ENCODE measurements around the gene IPO11.

Gene IPO11

DNA sequence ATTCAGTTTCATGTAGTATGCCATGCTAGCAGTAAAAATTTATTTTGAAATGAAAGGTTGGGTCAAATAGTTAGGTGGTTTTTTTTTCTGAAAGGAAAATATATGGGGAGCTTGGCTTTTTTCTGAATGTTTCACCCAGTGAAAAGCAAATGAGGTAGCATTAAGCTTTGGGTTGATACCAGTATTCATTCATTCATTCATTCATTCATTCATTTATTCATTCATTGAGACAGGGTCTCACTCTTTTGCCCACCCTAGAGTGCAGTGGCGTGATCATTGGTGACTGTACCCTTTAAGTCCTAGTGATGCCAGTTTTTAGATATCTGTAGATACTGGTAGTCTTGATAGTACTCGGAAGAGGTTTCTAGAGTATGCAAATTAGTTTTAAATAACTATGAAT, 123.7 kb downstream of the IPO11 start:
- Histone ChIP-seq H3K36me3 (ENCODE audit: control insufficient read depth in 5 of 5, insufficient read depth in 5 of 5, low read length in 5 of 5) (peaks cover under 1 to 15% (median 10%) of the 10 kb centered on the region in 5 donors), H3K27me3 (ENCODE audit: control insufficient read depth in 5 of 5, insufficient read depth in 4 of 5, low read length in 5 of 5) (no peaks in the 10 kb centered on the region), H3K9me3 (ENCODE audit: control insufficient read depth in 5 of 5, low read length in 5 of 5) (no peaks in the 10 kb centered on the region), H3K4me3 (ENCODE audit: low read depth in 1 of 5, low read length in 5 of 5) (no peak overlapping the region), H3K27ac (ENCODE audit: low read depth, low read length) (no peak overlapping the region), H3K4me1 (ENCODE audit: control insufficient read depth in 5 of 5, insufficient read depth in 5 of 5, low read length in 5 of 5) (no peaks in the 10 kb centered on the region), H3K9ac (ENCODE audit: low read length in 5 of 5) (no peak overlapping the region)

DNA sequence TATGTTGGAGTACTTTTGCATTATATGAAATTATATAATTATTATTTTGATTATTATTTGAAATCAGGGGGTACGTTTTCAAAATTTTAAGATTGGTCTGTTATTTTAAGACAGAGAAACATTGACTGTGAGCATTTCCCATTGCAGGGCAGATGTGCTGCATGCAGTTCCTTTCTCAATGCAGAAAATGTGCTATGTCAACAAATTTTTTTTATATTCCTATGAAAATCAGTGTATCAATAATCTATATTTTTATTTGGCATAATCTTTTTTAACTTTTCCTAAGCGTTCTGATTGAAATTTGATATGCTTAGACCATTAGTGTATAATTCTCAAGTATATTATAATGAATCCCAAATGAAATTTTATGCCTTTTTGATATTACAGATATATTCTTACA, 124.2 kb downstream of the IPO11 start:
- Histone ChIP-seq H3K4me1 (ENCODE audit: control insufficient read depth in 5 of 5, insufficient read depth in 5 of 5, low read length in 5 of 5) (no peaks in the 10 kb centered on the region), H3K36me3 (ENCODE audit: control insufficient read depth in 5 of 5, insufficient read depth in 5 of 5, low read length in 5 of 5) (peaks cover 2 to 12% (median 10%) of the 10 kb centered on the region in 5 donors), H3K4me3 (ENCODE audit: low read depth in 1 of 5, low read length in 5 of 5) (no peak overlapping the region), H3K9me3 (ENCODE audit: control insufficient read depth in 5 of 5, low read length in 5 of 5) (no peaks in the 10 kb centered on the region), H3K9ac (ENCODE audit: low read length in 5 of 5) (no peak overlapping the region), H3K27me3 (ENCODE audit: control insufficient read depth in 5 of 5, insufficient read depth in 4 of 5, low read length in 5 of 5) (no peaks in the 10 kb centered on the region), H3K27ac (ENCODE audit: low read depth, low read length) (no peak overlapping the region)

DNA sequence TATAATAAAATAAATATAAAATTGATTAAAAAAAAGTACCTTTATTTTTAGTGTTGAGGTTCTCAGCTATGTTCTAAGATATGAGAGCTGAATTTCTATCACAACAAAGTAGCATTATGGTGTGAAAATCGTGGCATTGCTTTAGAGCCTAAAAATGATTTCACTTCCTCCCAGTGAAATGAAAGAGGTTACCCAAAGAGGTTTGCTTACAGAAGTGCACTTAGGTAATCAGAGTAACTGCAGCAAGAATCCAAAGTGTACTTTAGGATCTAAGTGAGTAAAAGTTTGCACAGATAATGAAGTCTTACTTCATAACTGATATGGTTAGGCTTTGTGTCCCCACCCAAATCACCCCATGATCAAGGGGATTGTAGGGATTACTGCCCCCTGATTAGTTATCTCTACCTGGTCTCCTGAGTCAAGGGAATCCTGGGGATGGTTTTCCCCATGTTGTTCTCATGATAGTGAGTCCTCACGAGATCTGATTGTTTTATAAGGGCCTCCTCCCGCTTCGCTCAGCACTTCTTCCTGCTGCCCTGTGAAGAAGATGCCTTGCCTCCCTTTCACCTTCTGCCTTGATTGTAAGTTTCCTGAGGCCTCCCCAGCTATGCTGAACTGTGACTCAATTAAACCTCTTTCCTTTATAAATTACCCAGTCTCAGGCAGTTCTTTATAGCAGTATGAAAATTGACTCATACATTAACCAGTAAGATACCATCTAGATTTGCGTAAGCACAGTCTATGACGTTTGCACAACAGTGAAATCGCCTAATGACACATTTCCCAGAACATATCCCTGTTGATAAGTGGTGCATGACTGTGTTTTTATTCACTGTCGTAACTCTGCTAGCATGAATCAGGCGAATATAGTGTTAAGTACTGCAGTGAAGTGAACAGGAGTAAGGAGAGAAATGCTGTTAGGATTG, 125.7 kb downstream of the IPO11 start:
- H3K27me3 ChIP-seq (ENCODE audit: control insufficient read depth in 5 of 5, insufficient read depth in 4 of 5, low read length in 5 of 5): no peaks in the 10 kb centered on the region
- no peaks in the 10 kb centered on the region for H3K4me1 ChIP-seq (ENCODE audit: control insufficient read depth in 5 of 5, insufficient read depth in 5 of 5, low read length in 5 of 5)
- no peak overlapping the region for H3K27ac ChIP-seq (ENCODE audit: low read depth, low read length)
- no peak overlapping the region for H3K9ac ChIP-seq (ENCODE audit: low read length in 5 of 5)
- no peak overlapping the region for H3K4me3 ChIP-seq (ENCODE audit: low read depth in 1 of 5, low read length in 5 of 5)
- H3K36me3 ChIP-seq (ENCODE audit: control insufficient read depth in 5 of 5, insufficient read depth in 5 of 5, low read length in 5 of 5): peaks cover 2 to 10% (median 5%) of the 10 kb centered on the region in 5 donors
- H3K9me3 ChIP-seq (ENCODE audit: control insufficient read depth in 5 of 5, low read length in 5 of 5): no peaks in the 10 kb centered on the region

DNA sequence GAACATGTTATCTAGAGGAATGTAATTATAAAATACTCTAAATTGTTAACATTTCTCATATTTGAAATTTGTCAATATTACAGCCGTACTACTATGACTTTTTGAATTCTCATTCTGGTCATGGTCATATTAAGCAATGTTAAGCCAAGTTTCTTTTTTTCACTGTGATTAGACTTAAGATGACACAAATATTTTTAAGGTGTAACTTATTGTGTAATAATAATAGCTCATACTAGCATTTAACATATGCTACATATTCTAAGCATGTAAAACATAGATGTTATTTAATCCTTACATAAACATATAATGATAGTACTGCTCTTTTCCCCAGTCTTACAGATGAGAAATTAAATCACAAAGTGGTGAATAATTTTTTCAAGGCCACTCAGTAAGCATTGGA, 130.2 kb downstream of the IPO11 start:
- H3K27me3 ChIP-seq (ENCODE audit: control insufficient read depth in 5 of 5, insufficient read depth in 4 of 5, low read length in 5 of 5): no peaks in the 10 kb centered on the region
- H3K36me3 ChIP-seq (ENCODE audit: control insufficient read depth in 5 of 5, insufficient read depth in 5 of 5, low read length in 5 of 5): peaks cover 2 to 10% (median 5%) of the 10 kb centered on the region in 5 donors
- H3K9ac ChIP-seq (ENCODE audit: low read length in 5 of 5): no peak overlapping the region
- no peak overlapping the region for H3K27ac ChIP-seq (ENCODE audit: low read depth, low read length)
- no peaks in the 10 kb centered on the region for H3K4me1 ChIP-seq (ENCODE audit: control insufficient read depth in 5 of 5, insufficient read depth in 5 of 5, low read length in 5 of 5)
- H3K4me3 ChIP-seq (ENCODE audit: low read depth in 1 of 5, low read length in 5 of 5): no peak overlapping the region
- no peaks in the 10 kb centered on the region for H3K9me3 ChIP-seq (ENCODE audit: control insufficient read depth in 5 of 5, low read length in 5 of 5)

DNA sequence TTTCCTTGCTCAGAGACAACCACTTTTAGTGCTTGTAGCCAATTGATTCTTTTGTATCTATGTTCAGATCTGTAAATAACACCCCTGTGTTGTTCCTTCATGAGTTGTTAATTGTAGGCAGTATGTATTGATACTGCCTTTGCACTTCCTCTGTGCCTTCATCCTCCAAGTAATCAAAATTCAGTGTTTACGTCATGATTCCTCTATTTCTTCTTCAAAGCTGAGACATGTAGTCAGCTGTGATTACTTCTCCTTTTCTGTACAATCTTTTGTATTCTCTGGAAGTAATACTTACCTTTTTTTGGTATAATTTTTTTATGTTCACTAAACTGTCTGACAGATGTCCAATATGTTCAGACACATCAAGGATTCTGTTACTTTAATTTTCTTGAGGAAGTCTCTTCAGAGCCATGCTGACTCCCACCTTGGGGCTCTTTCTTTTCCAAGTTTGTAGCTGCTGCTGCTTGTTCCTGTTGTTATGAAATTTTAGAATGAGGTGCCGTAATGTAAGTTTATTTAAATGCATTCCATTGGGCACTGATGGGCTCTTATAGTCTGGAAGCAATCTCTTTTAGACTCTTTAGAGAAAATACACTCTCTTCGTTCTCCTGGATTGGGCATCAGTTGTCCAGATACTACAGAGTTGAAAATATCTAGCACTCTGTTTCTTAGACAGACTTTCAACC, 135.5 kb downstream of the IPO11 start:
- Histone ChIP-seq H3K4me3 (ENCODE audit: low read depth in 1 of 5, low read length in 5 of 5) (no peak overlapping the region), H3K27me3 (ENCODE audit: control insufficient read depth in 5 of 5, insufficient read depth in 4 of 5, low read length in 5 of 5) (no peaks in the 10 kb centered on the region), H3K27ac (ENCODE audit: low read depth, low read length) (no peak overlapping the region), H3K4me1 (ENCODE audit: control insufficient read depth in 5 of 5, insufficient read depth in 5 of 5, low read length in 5 of 5) (no peaks in the 10 kb centered on the region), H3K36me3 (ENCODE audit: control insufficient read depth in 5 of 5, insufficient read depth in 5 of 5, low read length in 5 of 5) (peaks cover 0 to 9% (median 0%) of the 10 kb centered on the region in 5 donors), H3K9ac (ENCODE audit: low read length in 5 of 5) (no peak overlapping the region), H3K9me3 (ENCODE audit: control insufficient read depth in 5 of 5, low read length in 5 of 5) (no peaks in the 10 kb centered on the region)

DNA sequence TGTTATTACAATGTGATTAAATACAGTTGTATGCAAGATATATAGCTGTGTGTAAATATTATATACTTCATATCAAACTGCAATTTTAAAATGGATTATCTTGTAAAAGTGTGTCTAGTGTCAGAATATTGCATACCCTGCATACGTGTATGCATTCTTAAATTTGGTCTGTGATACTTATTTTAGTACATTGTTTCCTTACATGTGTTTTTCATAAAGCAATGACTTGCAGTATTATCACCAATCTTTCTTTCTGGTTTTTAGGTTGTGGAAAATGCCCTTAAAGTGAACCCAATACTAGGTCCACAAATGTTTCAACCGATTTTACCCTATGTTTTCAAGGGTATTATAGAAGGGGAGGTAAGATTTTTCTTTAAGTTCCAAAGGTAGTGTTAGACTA, 137.5 kb downstream of the IPO11 start:
- H3K9ac ChIP-seq (ENCODE audit: low read length in 5 of 5): no peak overlapping the region

DNA sequence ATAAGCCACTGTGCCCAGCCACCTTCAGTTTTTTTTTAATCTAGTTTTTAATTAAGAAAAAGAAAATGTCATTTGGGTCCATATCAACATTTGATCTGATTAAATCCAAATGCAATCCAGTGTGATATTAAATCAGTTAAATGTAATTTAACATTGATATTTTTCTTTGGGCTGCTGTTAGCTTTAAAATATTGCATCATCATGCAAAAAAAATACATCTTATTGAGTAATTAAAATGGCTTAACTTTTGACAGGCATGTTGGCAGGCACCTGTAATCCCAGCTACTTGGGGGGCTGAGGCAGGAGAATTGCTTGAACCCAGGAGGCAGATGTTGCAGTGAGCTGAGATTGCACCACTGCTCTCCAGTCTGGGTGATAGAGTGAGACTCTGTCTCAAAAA, 143.4 kb downstream of the IPO11 start:
- H3K27me3 ChIP-seq (ENCODE audit: control insufficient read depth in 5 of 5, insufficient read depth in 4 of 5, low read length in 5 of 5): no peaks in the 10 kb centered on the region
- no peak overlapping the region for H3K9ac ChIP-seq (ENCODE audit: low read length in 5 of 5)
- H3K9me3 ChIP-seq (ENCODE audit: control insufficient read depth in 5 of 5, low read length in 5 of 5): no peaks in the 10 kb centered on the region
- H3K27ac ChIP-seq (ENCODE audit: low read depth, low read length): no peak overlapping the region
- H3K36me3 ChIP-seq (ENCODE audit: control insufficient read depth in 5 of 5, insufficient read depth in 5 of 5, low read length in 5 of 5): peaks cover 1 to 19% (median 10%) of the 10 kb centered on the region in 5 donors
- no peaks in the 10 kb centered on the region for H3K4me1 ChIP-seq (ENCODE audit: control insufficient read depth in 5 of 5, insufficient read depth in 5 of 5, low read length in 5 of 5)
- H3K4me3 ChIP-seq (ENCODE audit: low read depth in 1 of 5, low read length in 5 of 5): no peak overlapping the region

More for the DNA sequence above, 137.5 kb downstream of the IPO11 start:
- no peaks in the 10 kb centered on the region for H3K27me3 ChIP-seq (ENCODE audit: control insufficient read depth in 5 of 5, insufficient read depth in 4 of 5, low read length in 5 of 5)
- H3K4me1 ChIP-seq (ENCODE audit: control insufficient read depth in 5 of 5, insufficient read depth in 5 of 5, low read length in 5 of 5): no peaks in the 10 kb centered on the region
- H3K36me3 ChIP-seq (ENCODE audit: control insufficient read depth in 5 of 5, insufficient read depth in 5 of 5, low read length in 5 of 5): peaks cover 0 to 18% (median 2%) of the 10 kb centered on the region in 5 donors
- H3K4me3 ChIP-seq (ENCODE audit: low read depth in 1 of 5, low read length in 5 of 5): no peak overlapping the region
- H3K27ac ChIP-seq (ENCODE audit: low read depth, low read length): no peak overlapping the region
- H3K9me3 ChIP-seq (ENCODE audit: control insufficient read depth in 5 of 5, low read length in 5 of 5): no peaks in the 10 kb centered on the region

DNA sequence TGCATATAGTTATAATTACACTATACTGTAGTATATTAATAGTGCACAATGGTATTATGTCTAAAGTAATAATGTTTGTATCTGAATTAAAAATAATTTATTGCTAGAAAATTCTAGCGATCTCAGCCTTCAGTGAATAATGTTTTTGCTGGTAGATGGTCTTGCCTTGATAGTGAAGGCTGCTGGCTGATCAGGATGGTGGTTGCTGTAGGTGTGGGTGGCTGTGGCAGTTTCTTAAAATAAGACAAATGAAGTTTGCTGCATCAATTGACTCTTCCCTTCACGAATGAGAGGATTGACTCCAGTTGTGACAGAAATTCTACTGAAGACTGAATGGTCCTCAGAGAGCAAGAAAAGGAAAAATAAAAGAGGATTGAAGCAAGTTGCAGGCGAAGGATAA, 146.4 kb downstream of the IPO11 start:
- Histone ChIP-seq H3K4me1 (ENCODE audit: control insufficient read depth in 5 of 5, insufficient read depth in 5 of 5, low read length in 5 of 5) (no peaks in the 10 kb centered on the region), H3K27ac (ENCODE audit: low read depth, low read length) (no peak overlapping the region), H3K9me3 (ENCODE audit: control insufficient read depth in 5 of 5, low read length in 5 of 5) (no peaks in the 10 kb centered on the region), H3K4me3 (ENCODE audit: low read depth in 1 of 5, low read length in 5 of 5) (no peak overlapping the region), H3K27me3 (ENCODE audit: control insufficient read depth in 5 of 5, insufficient read depth in 4 of 5, low read length in 5 of 5) (no peaks in the 10 kb centered on the region), H3K36me3 (ENCODE audit: control insufficient read depth in 5 of 5, insufficient read depth in 5 of 5, low read length in 5 of 5) (peaks cover 5 to 21% (median 11%) of the 10 kb centered on the region in 5 donors), H3K9ac (ENCODE audit: low read length in 5 of 5) (no peak overlapping the region)

DNA sequence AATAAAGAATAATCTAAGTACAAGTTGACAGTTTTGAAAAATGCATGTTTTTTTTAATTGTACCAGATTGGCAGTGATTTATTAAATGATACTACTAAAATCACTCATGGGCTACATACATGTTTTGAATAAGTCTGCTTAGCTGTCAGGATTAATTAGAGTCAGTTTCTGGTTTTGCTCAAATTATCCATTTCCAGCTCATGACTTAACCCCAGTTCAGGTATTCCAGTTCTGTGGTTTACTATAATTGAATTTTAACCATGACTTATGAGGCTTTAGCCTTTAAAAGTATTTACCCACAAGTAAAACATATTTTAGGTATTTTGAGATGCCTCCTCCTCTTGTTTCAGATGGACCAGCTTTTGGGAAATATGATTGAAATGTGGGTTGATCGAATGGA, 148.2 kb downstream of the IPO11 start:
- Histone ChIP-seq H3K27ac (ENCODE audit: low read depth, low read length) (no peak overlapping the region), H3K27me3 (ENCODE audit: control insufficient read depth in 5 of 5, insufficient read depth in 4 of 5, low read length in 5 of 5) (no peaks in the 10 kb centered on the region), H3K4me1 (ENCODE audit: control insufficient read depth in 5 of 5, insufficient read depth in 5 of 5, low read length in 5 of 5) (no peaks in the 10 kb centered on the region), H3K36me3 (ENCODE audit: control insufficient read depth in 5 of 5, insufficient read depth in 5 of 5, low read length in 5 of 5) (peaks cover 8 to 21% (median 9%) of the 10 kb centered on the region in 5 donors), H3K4me3 (ENCODE audit: low read depth in 1 of 5, low read length in 5 of 5) (no peak overlapping the region), H3K9me3 (ENCODE audit: control insufficient read depth in 5 of 5, low read length in 5 of 5) (peaks cover 0 to 3% (median 0%) of the 10 kb centered on the region in 5 donors), H3K9ac (ENCODE audit: low read length in 5 of 5) (no peak overlapping the region)

DNA sequence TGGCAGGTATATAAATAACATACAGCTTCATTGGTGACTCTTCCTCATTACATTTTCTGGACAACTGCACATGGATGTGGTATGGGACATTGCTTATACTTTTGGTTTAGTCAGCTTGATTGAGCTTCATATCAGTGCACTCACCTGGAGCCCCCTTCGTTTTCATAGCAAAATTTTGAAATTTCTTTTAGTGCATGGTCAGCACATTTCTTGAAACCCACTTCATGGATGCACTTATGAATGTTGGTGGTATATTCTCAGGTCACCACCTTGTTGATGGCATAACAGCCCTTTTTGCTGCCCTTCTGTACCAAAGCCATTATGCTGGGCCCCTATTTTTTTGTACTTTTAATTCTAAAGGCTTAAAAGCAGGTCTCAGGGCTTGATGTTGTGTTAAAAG, 149.3 kb downstream of the IPO11 start:
- H3K9me3 ChIP-seq (ENCODE audit: control insufficient read depth in 5 of 5, low read length in 5 of 5): peaks cover 0 to 5% (median under 1%) of the 10 kb centered on the region in 5 donors
- no peaks in the 10 kb centered on the region for H3K27me3 ChIP-seq (ENCODE audit: control insufficient read depth in 5 of 5, insufficient read depth in 4 of 5, low read length in 5 of 5)
- H3K27ac ChIP-seq (ENCODE audit: low read depth, low read length): no peak overlapping the region
- H3K4me3 ChIP-seq (ENCODE audit: low read depth in 1 of 5, low read length in 5 of 5): no peak overlapping the region
- peaks cover 9 to 22% (median 11%) of the 10 kb centered on the region in 5 donors for H3K36me3 ChIP-seq (ENCODE audit: control insufficient read depth in 5 of 5, insufficient read depth in 5 of 5, low read length in 5 of 5)
- H3K4me1 ChIP-seq (ENCODE audit: control insufficient read depth in 5 of 5, insufficient read depth in 5 of 5, low read length in 5 of 5): no peaks in the 10 kb centered on the region
- no peak overlapping the region for H3K9ac ChIP-seq (ENCODE audit: low read length in 5 of 5)

All from subcutaneous abdominal adipose tissue (tissue), 5 donors.